ENCODE measurements around the gene TBL2. TPM values are rescaled to one million over a fixed set of nuclear protein-coding genes. Genes with fewer than 3 reads are reported as not detected.

TBL2 gene
- total and polyA plus RNA-seq, 10 of the 15 experiments (the other 5 are each of a cell fraction or from before 2014, with no cell fraction given), result 1.1 to 49.7 (median 26.7) TPM

DNA sequence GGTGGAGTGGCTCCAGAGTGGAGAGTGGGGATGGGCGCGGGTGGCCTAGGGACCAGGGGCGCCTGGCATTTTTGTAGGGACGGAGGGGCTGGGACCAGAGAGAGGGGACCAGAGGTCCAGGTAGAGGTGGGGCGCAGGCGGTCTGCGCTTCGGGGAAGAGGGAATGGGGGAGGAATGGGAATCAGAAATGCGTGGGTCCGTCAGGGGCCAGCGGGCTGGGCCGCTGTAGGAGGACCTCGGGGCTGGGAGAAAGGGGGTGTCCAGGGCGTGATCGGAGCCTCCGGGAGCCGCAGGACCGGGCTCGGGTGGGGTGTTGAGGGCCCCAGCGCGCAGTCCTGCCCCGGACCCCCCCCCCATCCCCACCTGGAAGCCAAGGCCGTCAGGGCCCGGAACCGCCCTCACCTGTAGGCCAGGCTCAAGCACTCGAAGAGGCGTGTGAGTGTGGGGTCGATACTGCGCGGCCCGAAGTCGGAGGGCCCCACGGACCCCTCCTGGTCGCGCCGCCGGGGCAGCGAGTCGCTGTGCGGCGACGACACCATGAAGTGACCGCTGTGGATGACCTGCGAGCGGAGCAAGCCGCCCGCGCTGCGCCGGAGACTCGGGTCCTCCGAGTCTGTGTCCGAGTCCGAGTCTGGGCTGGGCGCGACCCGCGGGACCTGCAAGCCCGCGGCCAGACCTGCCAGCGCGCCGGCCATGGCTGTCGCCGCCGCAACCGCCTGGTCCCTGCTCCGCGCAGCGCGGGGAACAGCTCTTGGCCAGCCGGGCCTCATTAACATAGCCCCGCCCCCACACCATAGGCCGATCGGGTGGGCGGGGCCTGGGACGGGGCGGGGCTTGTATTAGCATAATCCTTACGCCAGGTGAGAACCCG lies 45.7 kb upstream of the TBL2 start, which contains the start of gene MLXIPL:
MLXIPL (minus strand) TSS at position 725 of the 871 bp plus-strand sequence; CDS start at position 695, 30 bp downstream.
- no peak for FAIRE-seq
- SMC1A ChIA-PET (ENCODE audit: uncharacterized antibody, unreplicated experiment), result no interaction called here
- no peak within 1 kb of the TSS for H3K4me3 ChIP-seq

DNA sequence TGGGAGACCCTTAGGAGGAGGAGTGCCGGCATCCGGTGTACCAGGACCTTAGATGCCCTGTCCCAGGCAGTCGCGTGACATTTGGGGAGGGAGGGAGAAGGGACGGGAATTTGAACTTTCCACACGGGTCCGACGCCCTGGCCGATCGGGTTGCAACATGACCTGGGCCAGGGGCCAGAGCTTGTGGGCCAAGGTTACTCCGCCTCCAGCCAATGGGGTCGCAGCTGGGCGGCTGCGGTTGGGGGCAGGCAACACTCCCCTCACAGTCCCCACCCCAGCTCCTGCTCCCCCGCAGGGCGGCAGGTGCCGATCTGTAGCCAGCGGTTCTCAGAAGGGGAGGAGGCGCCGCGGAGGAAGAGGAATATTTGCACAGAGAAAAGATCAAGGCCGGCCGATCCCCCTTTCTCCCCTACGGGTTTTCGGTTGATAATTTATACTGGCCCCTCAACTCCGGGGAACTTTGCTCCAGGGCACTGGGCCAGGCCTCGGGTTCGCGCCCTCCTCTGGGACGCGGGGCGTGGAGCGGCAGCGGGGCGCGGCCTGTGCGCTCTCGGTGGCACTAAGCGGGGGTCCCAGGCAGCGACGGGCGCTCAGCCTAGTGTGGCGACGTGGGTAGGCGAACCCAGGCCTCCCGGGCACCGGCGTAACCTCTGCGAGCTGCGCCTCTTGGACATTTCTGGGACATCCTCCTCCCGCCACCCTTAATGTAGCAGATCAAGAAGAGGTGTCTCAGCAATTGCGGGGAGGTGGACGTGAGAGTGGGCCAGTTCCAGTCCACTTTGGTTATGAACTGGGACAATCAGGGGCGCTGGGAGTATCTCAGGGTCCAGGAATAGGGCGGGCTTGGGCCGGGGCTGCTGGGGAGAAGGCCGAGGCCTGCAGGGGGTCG lies 44.8 kb upstream of the TBL2 start:
- Histone ChIP-seq H3K4me2 (ENCODE audit: control insufficient read depth, insufficient read depth) (no peak overlapping the region), H3K9me3 (replicated peaks; ENCODE audit: control insufficient read depth, insufficient read depth, low read length) (no peaks in the 10 kb centered on the region), H3K9ac (ENCODE audit: control insufficient read depth, insufficient read depth, low read length) (no peak overlapping the region), H4K20me1 (ENCODE audit: control insufficient read depth, insufficient read depth) (no peaks in the 10 kb centered on the region), H3K4me3 (no peak overlapping the region), H3K36me3 (ENCODE audit: control insufficient read depth in 2 of 2, insufficient read depth in 2 of 2, low read length in 1 of 2) (no peaks in the 10 kb centered on the region), H3K4me1 (ENCODE audit: control insufficient read depth, insufficient read depth, low read length) (no peaks in the 10 kb centered on the region), H2AFZ (ENCODE audit: control insufficient read depth, low read depth, low read length) (no peak overlapping the region), H3K27ac (ENCODE audit: control insufficient read depth, insufficient read depth) (no peak overlapping the region), H3K27me3 (replicated peaks in 1 of 2; ENCODE audit: control insufficient read depth in 2 of 2, insufficient read depth in 2 of 2, low read length in 1 of 2) (peaks cover 0 to 6% of the 10 kb centered on the region in 2 experiments; a peak in 2 of 4 replicates), H3K79me2 (ENCODE audit: control insufficient read depth, insufficient read depth, low read length) (no peaks in the 10 kb centered on the region)
- ATAC-seq (no peak; the same call in 2 of the 3 replicates), FAIRE-seq (no peak), DNase-seq (ENCODE audit: low read depth, low spot score) (no peak)
- intact Hi-C loops (cut with micrococcal nuclease; ENCODE audit: unreplicated experiment), result no loop called here
- RAD21 ChIA-PET (ENCODE audit: unreplicated experiment), result no interaction called here
- SMC1A ChIA-PET (ENCODE audit: uncharacterized antibody, unreplicated experiment), result no interaction called here
- no TSS peak for BruUV-seq (replicated peaks)
- 9% methylated on average over 50 of the region's 58 CpGs for WGBS (ENCODE audit: insufficient coverage, insufficient replicate concordance, low lambda C conversion rate, missing lambda C conversion rate)
- POLR2A ChIA-PET, result no interaction called here
- CTCF ChIA-PET, result no interaction called here
- TF ChIP-seq RB1 (IDR thresholded peaks at IDR 0.05; ENCODE audit: borderline replicate concordance) (no peak), PML (IDR thresholded peaks at IDR 0.05; ENCODE audit: low read length) (no peak), SUZ12 (IDR thresholded peaks at IDR 0.05; ENCODE audit: unreplicated experiment) (peak; percentile 35)
- in situ Hi-C loops (cut with MboI), result no loop called here

More for the DNA sequence above, 45.7 kb upstream of the TBL2 start, which contains the start of gene MLXIPL:
- DNase-seq (ENCODE audit: low read depth, low spot score) (no peak), ATAC-seq (peak; percentile 63)
- H3K9ac ChIP-seq (ENCODE audit: control insufficient read depth, insufficient read depth, low read length), result no peak within 1 kb of the TSS
- intact Hi-C loops (cut with micrococcal nuclease; ENCODE audit: unreplicated experiment) (no loop called here), in situ Hi-C loops (cut with MboI) (no loop called here)
- H3K27ac ChIP-seq (ENCODE audit: control insufficient read depth, insufficient read depth), result no peak within 1 kb of the TSS
- WGBS (ENCODE audit: insufficient coverage, insufficient replicate concordance, low lambda C conversion rate, missing lambda C conversion rate), result 29% methylated on average over 54 of the region's 80 CpGs
- TF ChIP-seq EED (IDR thresholded peaks at IDR 0.05; ENCODE audit: low read depth), result no peak
- no peak for TF ChIP-seq CBX3 (IDR thresholded peaks at IDR 0.05; ENCODE audit: borderline replicate concordance, low read depth)
- TF ChIP-seq RAD51 (IDR thresholded peaks at IDR 0.05), result no peak
- BruUV-seq (replicated peaks), result no TSS peak
- H4K20me1 ChIP-seq (ENCODE audit: control insufficient read depth, insufficient read depth), result no peaks in the 10 kb centered on the region
- peaks cover 0 to 6% of the 10 kb centered on the region in 2 experiments; a peak in 2 of 4 replicates for H3K27me3 ChIP-seq (replicated peaks in 1 of 2; ENCODE audit: control insufficient read depth in 2 of 2, insufficient read depth in 2 of 2, low read length in 1 of 2)
- H3K4me1 ChIP-seq (ENCODE audit: control insufficient read depth, insufficient read depth, low read length), result no peaks in the 10 kb centered on the region
- no peaks in the 10 kb centered on the region for H3K79me2 ChIP-seq (ENCODE audit: control insufficient read depth, insufficient read depth, low read length)
- ChIA-PET POLR2A (no interaction called here), CTCF (no interaction called here), RAD21 (ENCODE audit: unreplicated experiment) (interaction anchor here (0.9 kb wide), 1 partner anchor 110 kb away, joined by 4 read pairs; no protein-coding TSS in a partner anchor)
- H3K36me3 ChIP-seq (ENCODE audit: control insufficient read depth in 2 of 2, insufficient read depth in 2 of 2, low read length in 1 of 2), result no peaks in the 10 kb centered on the region
- H3K4me2 ChIP-seq (ENCODE audit: control insufficient read depth, insufficient read depth), result no peak within 1 kb of the TSS
- H2AFZ ChIP-seq (ENCODE audit: control insufficient read depth, low read depth, low read length), result no peak within 1 kb of the TSS
- H3K9me3 ChIP-seq (replicated peaks; ENCODE audit: control insufficient read depth, insufficient read depth, low read length), result no peaks in the 10 kb centered on the region

All from GM12878 (cell line).